GM23248 (cell line): ENCODE data around the gene ACY1. TPM values are rescaled to one million over a fixed set of nuclear protein-coding genes. Genes with fewer than 3 reads are reported as not detected.
A peak's percentile ranks its signal among the peaks of the same experiment; 100 is the strongest.

Experiments
- DNase-seq: peaks from one replicate; pipeline ENCODE4 v3.0.0-alpha.2; 2015
- H2AFZ ChIP-seq: fragments of 200-600 bp; sonication (generic); 2 replicates; pipeline ENCODE4 v1.6.1; 2016; ENCODE audit warnings: antibody characterized with exemption
- H3F3A ChIP-seq: fragments of 200-600 bp; sonication (generic); 2 replicates; pipeline ENCODE4 v1.6.1; 2016; ENCODE audit warnings: mild to moderate bottlenecking, antibody characterized with exemption, mixed run types; ENCODE audit not compliant: insufficient read depth
- H3K27ac ChIP-seq: fragments of 200-600 bp; sonication (generic); 2 replicates; pipeline ENCODE4 v1.5.1; 2016; ENCODE audit warnings: mild to moderate bottlenecking
- H3K27me3 ChIP-seq: fragments of 200-600 bp; sonication (generic); replicated peaks from 2 replicates; pipeline ENCODE4 v1.6.1; 2016; ENCODE audit warnings: mild to moderate bottlenecking; ENCODE audit not compliant: insufficient read depth
- H3K36me3 ChIP-seq: fragments of 200-600 bp; sonication (generic); 2 replicates; pipeline ENCODE4 v1.6.1; 2016; ENCODE audit warnings: low read depth, mild to moderate bottlenecking
- H3K4me1 ChIP-seq: fragments of 200-600 bp; sonication (generic); 2 replicates; pipeline ENCODE4 v1.6.1; 2016; ENCODE audit warnings: mild to moderate bottlenecking; ENCODE audit not compliant: insufficient read depth
- H3K4me2 ChIP-seq: fragments of 200-600 bp; sonication (generic); one replicate; pipeline ENCODE4 v1.6.1; 2016; ENCODE audit warnings: mild to moderate bottlenecking; ENCODE audit not compliant: unreplicated experiment
- H3K4me3 ChIP-seq: fragments of 200-600 bp; sonication (generic); 2 replicates; pipeline ENCODE4 v1.5.1; 2016; ENCODE audit warnings: mild to moderate bottlenecking
- H3K79me2 ChIP-seq: fragments of 200-600 bp; sonication (generic); 2 replicates; pipeline ENCODE4 v1.6.1; 2016; ENCODE audit warnings: mild to moderate bottlenecking; ENCODE audit not compliant: insufficient read depth
- H3K9ac ChIP-seq: fragments of 200-600 bp; sonication (generic); 2 replicates; pipeline ENCODE4 v1.6.1; 2016; ENCODE audit warnings: mild to moderate bottlenecking
- H3K9me2 ChIP-seq: fragments of 200-600 bp; sonication (generic); 2 replicates; pipeline ENCODE4 v1.6.1; 2016; ENCODE audit warnings: mixed run types, mild to moderate bottlenecking, moderate library complexity; ENCODE audit not compliant: insufficient read depth
- H3K9me3 ChIP-seq: fragments of 200-600 bp; sonication (generic); one replicate; pipeline ENCODE4 v1.6.1; 2017; ENCODE audit warnings: low read depth
- H4K20me1 ChIP-seq: fragments of 200-600 bp; sonication (generic); 2 replicates; pipeline ENCODE4 v1.6.0; 2016; ENCODE audit not compliant: insufficient read depth
- EZH2 ChIP-seq: fragments of 200-600 bp; sonication (generic); IDR thresholded peaks from 2 replicates; pipeline ENCODE4 v1.6.1; 2018; ENCODE audit warnings: antibody characterized with exemption, mild to moderate bottlenecking; ENCODE audit not compliant: insufficient read depth, poor library complexity, severe bottlenecking
- EZH2phosphoT487 ChIP-seq: fragments of 200-600 bp; sonication (generic); IDR thresholded peaks from 2 replicates; pipeline ENCODE4 v1.6.1; 2018; ENCODE audit warnings: antibody characterized with exemption, moderate library complexity, mild to moderate bottlenecking, low read depth; ENCODE audit not compliant: insufficient read depth
- WGBS, 2 experiments: methylation state at CpG; one replicate each; pipeline ENCODE4 v1.1.6; 2015 to 2017; ENCODE audit warnings: low lambda C conversion rate in 2 of 2, low coverage in 1 of 2; ENCODE audit errors: missing lambda C conversion rate in 2 of 2; 5-methylcytosine and 5-hydroxymethylcytosine counted together
- in situ Hi-C: fragments of 300-500 bp; cut with MboI; formaldehyde crosslinking; loops from 2 replicates; pipeline ENCODE4 v1.15.0; 2020
- polyA plus RNA-seq: library from polyadenylated mRNA; unstranded; fragments of >200 nt; fragmentation: Nextera tagmentation; extraction: Ambion mirVana; gene quantifications from 2 replicates; pipeline ENCODE4 v1.2.1, GENCODE V29; 2016
- total RNA-seq: library from RNA; depleted of rRNA; stranded (reverse); fragments of >200 nt; shearing (Covaris generic); gene quantifications from 2 replicates; pipeline ENCODE4 v1.2.3, GENCODE V29; 2014

The ACY1 gene
- total and polyA plus RNA-seq, 2 experiments from 2014 or later, result 35.8 to 73.6 TPM

DNA sequence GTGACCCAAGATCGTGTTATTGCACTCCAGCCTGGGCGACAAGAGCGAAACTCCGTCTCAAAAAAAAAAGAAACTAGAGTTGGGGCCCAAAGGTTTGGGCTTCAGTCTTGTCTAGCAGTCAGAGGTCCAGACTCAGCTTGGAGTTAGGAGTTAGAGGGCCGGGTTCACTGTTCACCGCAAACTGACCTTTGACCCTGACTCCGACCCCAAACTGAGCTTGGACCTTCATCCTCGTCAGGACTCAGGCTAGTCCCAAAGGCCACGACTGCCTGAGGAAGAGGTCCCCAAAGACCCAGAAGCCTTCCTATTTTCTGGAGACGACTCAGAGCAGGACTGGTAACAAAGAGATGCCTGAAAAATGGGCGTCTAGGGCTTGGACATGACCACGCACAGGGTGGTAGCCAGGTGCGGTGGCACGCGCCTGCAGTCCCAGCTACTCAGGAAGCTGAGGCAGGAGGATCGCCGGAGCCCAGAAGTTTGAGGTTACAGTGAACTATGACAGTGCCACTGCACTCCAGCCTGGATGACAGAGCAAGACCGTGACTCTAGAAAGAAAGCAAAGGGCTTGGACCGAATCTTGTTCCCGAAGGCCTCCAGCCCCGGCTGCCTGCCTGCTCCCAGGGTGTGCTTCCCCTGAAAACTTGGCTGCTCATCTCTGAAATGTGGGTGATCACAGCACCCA is 35.1 kb downstream of the ACY1 start:
- TF ChIP-seq EZH2phosphoT487, result no peak
- TF ChIP-seq EZH2, result no peak
- WGBS, 2 experiments, result 92 to 93% methylated on average over 21 of the region's 21 CpGs
- H3K4me3 ChIP-seq, result no peak overlapping the region
- peaks cover 4% of the 10 kb centered on the region; the same call in 1 of the 2 replicates for H3K4me1 ChIP-seq
- H3K27me3 ChIP-seq, result no peaks in the 10 kb centered on the region
- no peak for DNase-seq
- no peaks in the 10 kb centered on the region for H3K9me2 ChIP-seq
- no peak overlapping the region for H3K4me2 ChIP-seq
- H3K36me3 ChIP-seq, result no peaks in the 10 kb centered on the region
- no peaks in the 10 kb centered on the region for H3K79me2 ChIP-seq
- no peaks in the 10 kb centered on the region for H4K20me1 ChIP-seq
- H2AFZ ChIP-seq, result no peak overlapping the region
- H3F3A ChIP-seq, result no peaks in the 10 kb centered on the region
- no peaks in the 10 kb centered on the region for H3K9me3 ChIP-seq
- H3K27ac ChIP-seq, result no peak overlapping the region
- in situ Hi-C loops, result no loop called here
- H3K9ac ChIP-seq, result no peak overlapping the region

DNA sequence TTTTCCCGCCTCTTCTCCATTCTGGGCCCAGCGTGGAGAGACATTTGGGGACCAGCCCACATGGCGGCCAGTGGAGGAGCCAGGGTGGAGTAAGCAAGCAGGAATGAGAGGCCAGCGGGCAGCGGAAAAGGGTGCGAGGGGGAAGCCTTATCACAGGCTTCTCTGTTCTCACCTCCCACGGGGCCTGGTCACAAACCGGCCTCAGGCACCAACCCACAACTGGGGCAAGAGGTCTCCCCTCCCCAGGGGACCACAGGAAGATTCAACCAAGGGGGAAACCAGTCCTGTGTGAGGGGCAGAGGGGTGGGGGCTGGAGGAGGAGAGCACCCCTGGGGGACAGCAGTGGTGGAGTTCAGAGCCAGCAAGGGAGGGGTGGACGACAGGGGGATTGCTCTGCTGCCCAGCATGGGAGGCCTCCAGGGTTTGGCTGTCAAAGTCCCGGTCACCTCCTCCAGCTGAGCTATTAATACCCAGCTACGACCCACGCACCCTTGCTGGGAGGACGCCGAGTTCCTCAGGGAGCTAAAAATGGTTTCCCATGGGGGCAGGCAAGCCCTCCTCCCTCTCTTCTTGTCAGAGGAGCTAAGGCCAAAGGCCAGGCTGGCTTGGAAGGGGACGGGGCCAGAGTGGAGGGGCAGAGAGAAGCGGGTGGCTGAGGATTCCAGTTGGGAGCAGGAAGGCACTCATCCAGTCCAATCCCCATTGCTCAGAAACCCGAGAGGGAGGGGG is 36.2 kb downstream of the ACY1 start:
- WGBS, 2 experiments, result 63 to 75% methylated on average over 17 of the region's 17 CpGs
- H3K4me1 ChIP-seq, result peaks cover 4% of the 10 kb centered on the region; the same call in 1 of the 2 replicates
- H2AFZ ChIP-seq, result no peak overlapping the region
- DNase-seq, result no peak
- no peak overlapping the region for H3K27ac ChIP-seq
- no peaks in the 10 kb centered on the region for H3K79me2 ChIP-seq
- in situ Hi-C loops, result no loop called here
- H3K27me3 ChIP-seq, result no peaks in the 10 kb centered on the region
- H3K4me2 ChIP-seq, result no peak overlapping the region
- H3K9ac ChIP-seq, result no peak overlapping the region
- H4K20me1 ChIP-seq, result no peaks in the 10 kb centered on the region
- H3K4me3 ChIP-seq, result no peak overlapping the region
- H3K9me3 ChIP-seq, result no peaks in the 10 kb centered on the region
- TF ChIP-seq EZH2 (no peak), EZH2phosphoT487 (no peak)
- no peaks in the 10 kb centered on the region for H3K36me3 ChIP-seq
- no peaks in the 10 kb centered on the region for H3K9me2 ChIP-seq
- H3F3A ChIP-seq, result no peaks in the 10 kb centered on the region

DNA sequence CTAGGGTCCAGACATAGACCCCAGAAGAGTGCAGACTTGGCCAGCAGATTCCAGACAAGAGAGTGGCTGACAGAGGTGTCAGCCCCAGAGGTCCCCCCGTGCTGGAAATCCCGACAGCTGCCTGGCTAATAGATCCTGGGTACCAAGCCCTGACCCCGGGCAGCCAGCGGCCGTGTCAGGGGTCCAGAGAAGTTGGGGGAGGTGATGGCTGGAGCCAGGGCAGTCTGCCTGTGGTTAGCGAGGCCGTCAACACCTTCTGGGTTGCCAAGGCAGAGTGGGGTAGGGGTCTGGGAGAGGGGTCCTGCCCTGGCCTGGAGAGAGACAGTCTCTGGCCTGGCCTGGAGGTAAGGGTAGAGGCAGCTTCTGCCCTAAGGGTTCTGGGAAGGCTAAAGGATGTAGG is 37.5 kb downstream of the ACY1 start:
- no peaks in the 10 kb centered on the region for H3F3A ChIP-seq
- 94 to 96% methylated on average over 7 of the region's 7 CpGs for WGBS, 2 experiments
- H2AFZ ChIP-seq, result no peak overlapping the region
- TF ChIP-seq EZH2 (no peak), EZH2phosphoT487 (no peak)
- no peaks in the 10 kb centered on the region for H3K27me3 ChIP-seq
- no peak for DNase-seq
- in situ Hi-C loops, result no loop called here
- no peak overlapping the region for H3K9ac ChIP-seq
- H3K9me3 ChIP-seq, result no peaks in the 10 kb centered on the region
- H3K36me3 ChIP-seq, result no peaks in the 10 kb centered on the region
- no peaks in the 10 kb centered on the region for H3K9me2 ChIP-seq
- H3K27ac ChIP-seq, result no peak overlapping the region
- H3K4me3 ChIP-seq, result no peak overlapping the region
- H3K79me2 ChIP-seq, result no peaks in the 10 kb centered on the region
- H3K4me2 ChIP-seq, result no peak overlapping the region
- no peaks in the 10 kb centered on the region for H4K20me1 ChIP-seq
- peaks cover 4% of the 10 kb centered on the region; the same call in 1 of the 2 replicates for H3K4me1 ChIP-seq

DNA sequence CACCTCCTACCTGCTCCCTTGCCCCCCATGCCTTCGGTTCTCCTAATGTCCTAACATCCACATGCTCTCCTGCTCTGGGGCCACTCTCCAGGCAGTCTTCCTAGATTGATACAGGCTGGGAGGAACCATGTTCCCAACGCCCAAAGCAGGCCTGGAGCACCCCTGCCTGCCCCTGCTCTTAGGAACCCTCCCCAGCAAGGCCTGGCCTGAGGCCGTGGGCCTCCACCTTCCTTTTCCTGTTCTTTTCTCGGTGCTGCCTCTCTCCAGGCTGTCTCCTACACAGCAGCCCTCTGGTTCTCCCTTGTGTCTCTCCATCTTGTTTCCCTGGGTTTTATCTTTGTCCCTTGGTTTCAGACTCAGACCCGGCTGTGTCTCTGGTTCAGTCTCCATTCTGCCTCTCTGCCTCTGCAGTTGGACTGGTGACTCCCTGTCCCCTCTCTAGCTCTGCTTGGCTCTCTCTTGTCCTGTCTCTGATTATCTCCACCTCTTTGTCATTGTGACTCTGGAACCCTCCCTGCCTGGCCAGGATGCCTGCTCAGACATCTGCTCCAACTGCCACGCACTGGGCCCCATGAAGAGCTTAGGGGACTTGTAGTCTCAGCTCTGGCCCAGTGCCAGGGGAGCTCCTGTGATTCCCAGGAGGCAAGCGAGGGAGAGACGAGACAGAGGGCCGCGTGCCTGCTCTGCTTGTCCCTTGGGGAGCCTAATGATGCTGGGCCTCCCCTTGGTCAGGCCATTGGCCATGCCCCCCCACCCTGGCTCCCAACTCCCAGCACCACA is 38.3 kb downstream of the ACY1 start:
- no peak overlapping the region for H3K4me3 ChIP-seq
- H3K4me1 ChIP-seq, result peaks cover 4% of the 10 kb centered on the region; the same call in 1 of the 2 replicates
- no peak overlapping the region for H3K27ac ChIP-seq
- no peaks in the 10 kb centered on the region for H4K20me1 ChIP-seq
- no peaks in the 10 kb centered on the region for H3K36me3 ChIP-seq
- H3K4me2 ChIP-seq, result no peak overlapping the region
- no peak overlapping the region for H2AFZ ChIP-seq
- DNase-seq, result peak; percentile 25
- H3K27me3 ChIP-seq, result no peaks in the 10 kb centered on the region
- no peak overlapping the region for H3K9ac ChIP-seq
- in situ Hi-C loops, result no loop called here
- TF ChIP-seq EZH2, result no peak
- no peak for TF ChIP-seq EZH2phosphoT487
- 68 to 72% methylated on average over 6 to 10 of the region's 10 CpGs for WGBS, 2 experiments
- no peaks in the 10 kb centered on the region for H3F3A ChIP-seq
- no peaks in the 10 kb centered on the region for H3K9me2 ChIP-seq
- H3K79me2 ChIP-seq, result no peaks in the 10 kb centered on the region
- H3K9me3 ChIP-seq, result no peaks in the 10 kb centered on the region
